Measurements from ENCODE around the gene SLC6A11.

SLC6A11 gene

GRCh38 chr3:10888518-10889090, 72.6 kb downstream of the SLC6A11 start:
- DNase-seq (ENCODE audit: low read depth in 2 of 2) = no peak

GRCh38 chr3:10889206-10889960, 73.4 kb downstream of the SLC6A11 start:
- DNase-seq (ENCODE audit: low read depth in 2 of 2) = no peak

- DNase-seq (ENCODE audit: low read depth in 2 of 2) = no peak
These were observed 74.6 kb downstream of the SLC6A11 start for GRCh38 chr3:10890665-10891064.

- DNase-seq (ENCODE audit: low read depth in 2 of 2) = no peak
These were observed 76.6 kb downstream of the SLC6A11 start for GRCh38 chr3:10892622-10893021.

- no peak for DNase-seq (ENCODE audit: low read depth in 2 of 2)
These were observed 85.4 kb downstream of the SLC6A11 start for GRCh38 chr3:10901296-10901945.

- DNase-seq (ENCODE audit: low read depth in 2 of 2) = no peak
These were observed 91.2 kb downstream of the SLC6A11 start for GRCh38 chr3:10907262-10907661.

- DNase-seq (ENCODE audit: low read depth in 2 of 2) = no peak
These were observed 94.3 kb downstream of the SLC6A11 start for GRCh38 chr3:10910367-10910766.

GRCh38 chr3:10911350-10912002, 95.4 kb downstream of the SLC6A11 start:
- DNase-seq (ENCODE audit: low read depth in 2 of 2) = no peak

GRCh38 chr3:10912786-10913185, 96.8 kb downstream of the SLC6A11 start:
- no peak for DNase-seq (ENCODE audit: low read depth in 2 of 2)

- DNase-seq (ENCODE audit: low read depth in 2 of 2) = no peak
These were observed 99.3 kb downstream of the SLC6A11 start for GRCh38 chr3:10915376-10915775.

- DNase-seq (ENCODE audit: low read depth in 2 of 2) = no peak
These were observed 101.1 kb downstream of the SLC6A11 start for GRCh38 chr3:10917176-10917575.

- no peak for DNase-seq (ENCODE audit: low read depth in 2 of 2)
These were observed 102.0 kb downstream of the SLC6A11 start for GRCh38 chr3:10918011-10918410.

- DNase-seq (ENCODE audit: low read depth in 2 of 2) = no peak
These were observed 103.6 kb downstream of the SLC6A11 start for GRCh38 chr3:10919636-10920035.

- DNase-seq (ENCODE audit: low read depth in 2 of 2) = no peak
These were observed 109.6 kb downstream of the SLC6A11 start for GRCh38 chr3:10925436-10926255.

GRCh38 chr3:10926256-10926810, 110.3 kb downstream of the SLC6A11 start:
- no peak for DNase-seq (ENCODE audit: low read depth in 2 of 2)

- DNase-seq (ENCODE audit: low read depth in 2 of 2) = no peak
These were observed 110.9 kb downstream of the SLC6A11 start for GRCh38 chr3:10926811-10927521.

- DNase-seq (ENCODE audit: low read depth in 2 of 2) = no peak
These were observed 111.5 kb downstream of the SLC6A11 start for GRCh38 chr3:10927551-10927950.

GRCh38 chr3:10928407-10928960, 112.5 kb downstream of the SLC6A11 start:
- DNase-seq (ENCODE audit: low read depth in 2 of 2) = no peak

GRCh38 chr3:10928961-10929471, 113.0 kb downstream of the SLC6A11 start:
- DNase-seq (ENCODE audit: low read depth in 2 of 2) = no peak

- no peak for DNase-seq (ENCODE audit: low read depth in 2 of 2)
These were observed 114.1 kb downstream of the SLC6A11 start for GRCh38 chr3:10929978-10930665.
